Right cardiac atrium (tissue), 5 donors: ENCODE measurements around the gene ZBTB48. TPM values are rescaled to one million over a fixed set of nuclear protein-coding genes. Genes with fewer than 3 reads are reported as not detected.

ENCODE experiments used
- ATAC-seq, 2 donors: fragments of 200-7000 bp; cut with Tn5 transposase; one replicate each; pipeline versions ENCODE4 v1.8.0 to v1.9.1; 2020; ENCODE audit warnings: moderate library complexity in 2 of 2, mild to moderate bottlenecking in 1 of 2
- DNase-seq, 3 donors: peaks; one replicate each; pipeline ENCODE4 v3.0.0-alpha.2; 2020
- H3K27ac ChIP-seq: one replicate; pipeline ENCODE4 v1.5.1; 2013; ENCODE audit warnings: mild to moderate bottlenecking, low read length, control low read depth, moderate library complexity
- H3K27me3 ChIP-seq: one replicate; pipeline ENCODE4 v1.6.1; 2013; ENCODE audit not compliant: control insufficient read depth, insufficient read depth
- H3K4me1 ChIP-seq: one replicate; pipeline ENCODE4 v1.6.1; 2013; ENCODE audit warnings: low read length; ENCODE audit not compliant: control insufficient read depth, insufficient read depth
- H3K4me3 ChIP-seq: one replicate; pipeline ENCODE4 v1.5.1; 2013; ENCODE audit warnings: low read length, control low read depth
- H3K9me3 ChIP-seq: one replicate; pipeline ENCODE4 v1.6.1; 2013; ENCODE audit warnings: low read length; ENCODE audit not compliant: control insufficient read depth
- WGBS: extraction: QIAGEN DNeasy Blood & Tissue Kit; methylation state at CpG from one replicate; pipeline ENCODE4 v1.1.7; 2013; 5-methylcytosine and 5-hydroxymethylcytosine counted together
- intact Hi-C, 4 donors: fragments of 100-400 bp; cut with DNase I; formaldehyde crosslinking; loops; one replicate each; pipeline versions ENCODE4 v1.11.0 to v1.14.0; 2022 to 2023
- polyA plus RNA-seq: library from polyadenylated mRNA; stranded (reverse); fragments of 200-250 nt; gene quantifications from one replicate; pipeline ENCODE4 v1.2.3, GENCODE V29; 2013
- total RNA-seq, 4 donors: library from RNA; stranded (reverse); fragmentation: NEBNext Ultra II Directional; extraction: Animal tissue kit (Norgen Biotek cat#: 25700); gene quantifications; one replicate each; pipeline ENCODE4 v1.2.1, GENCODE V29; 2021
- donor health status: healthy with polysubstance abuse.
- donor health status: DM: no; HTN: yes; CAD: no.
- donor health status: DM: no; HTN: no; CAD: no.
- donor health status: DM: no; HTN: yes; CAD: no; lungs with severe emphysema.
- donor health status: DM: yes; HTN: yes; CAD: no.

The ZBTB48 gene
- total and polyA plus RNA-seq, 5 donors: 11.3 to 18.4 (median 14.7) TPM

DNA sequence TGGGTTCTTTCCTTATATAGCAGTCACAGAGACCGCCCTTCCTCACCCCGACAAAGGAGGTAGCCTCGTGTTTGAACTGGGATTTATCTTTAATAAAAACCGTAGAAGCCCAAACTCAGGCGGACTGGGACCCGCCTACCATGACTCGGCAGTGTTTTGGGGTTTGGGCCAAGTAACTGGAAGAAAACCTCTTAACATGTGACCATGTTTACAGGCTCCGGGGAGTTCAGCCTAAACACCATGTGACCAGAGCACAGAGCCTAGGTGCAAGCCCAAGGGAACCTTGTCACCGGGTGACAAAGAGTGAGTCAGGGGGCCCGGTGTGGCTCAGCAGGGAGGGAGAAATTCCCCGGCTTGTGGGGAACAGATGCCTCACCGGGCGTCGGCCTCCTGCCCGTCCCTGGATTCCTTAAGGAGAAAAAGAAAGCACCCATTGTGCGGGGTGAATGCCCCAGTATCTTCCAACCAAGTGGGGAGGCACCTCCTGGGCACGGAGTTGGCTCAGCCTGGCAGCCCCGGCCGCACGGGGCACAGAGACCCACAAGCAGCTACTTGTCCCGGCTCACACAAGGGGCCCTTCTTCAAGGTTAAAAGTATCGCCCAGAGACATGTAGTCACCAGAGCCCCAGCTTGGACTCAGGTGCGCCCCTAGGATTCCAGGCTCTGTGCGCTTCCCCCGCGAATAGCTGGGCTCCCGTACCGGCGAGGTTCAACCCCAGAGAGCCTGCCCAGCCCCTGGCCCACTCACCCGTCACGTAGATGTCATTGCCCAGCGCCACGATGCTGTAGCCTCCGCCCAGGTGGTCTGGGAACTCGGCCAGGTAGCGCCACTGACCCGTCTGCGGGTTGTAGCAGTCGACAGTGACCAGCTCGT lies 21.5 kb downstream of the ZBTB48 start:
- DNase-seq: peak; percentile 75 to 87 (median 87)
- WGBS: under 1% methylated on average over 40 of the region's 40 CpGs
- Histone ChIP-seq H3K9me3 (no peaks in the 10 kb centered on the region), H3K4me3 (peak overlapping the region; percentile 73), H3K27me3 (no peaks in the 10 kb centered on the region), H3K4me1 (peaks cover 21% of the 10 kb centered on the region), H3K27ac (peak overlapping the region; percentile 92)
- intact Hi-C loops: loop anchor here in 1 of 4 donors (2.0 kb wide), 1 partner anchor 26 kb away; no protein-coding TSS in a partner anchor
- ATAC-seq: peak; percentile 40 to 47

DNA sequence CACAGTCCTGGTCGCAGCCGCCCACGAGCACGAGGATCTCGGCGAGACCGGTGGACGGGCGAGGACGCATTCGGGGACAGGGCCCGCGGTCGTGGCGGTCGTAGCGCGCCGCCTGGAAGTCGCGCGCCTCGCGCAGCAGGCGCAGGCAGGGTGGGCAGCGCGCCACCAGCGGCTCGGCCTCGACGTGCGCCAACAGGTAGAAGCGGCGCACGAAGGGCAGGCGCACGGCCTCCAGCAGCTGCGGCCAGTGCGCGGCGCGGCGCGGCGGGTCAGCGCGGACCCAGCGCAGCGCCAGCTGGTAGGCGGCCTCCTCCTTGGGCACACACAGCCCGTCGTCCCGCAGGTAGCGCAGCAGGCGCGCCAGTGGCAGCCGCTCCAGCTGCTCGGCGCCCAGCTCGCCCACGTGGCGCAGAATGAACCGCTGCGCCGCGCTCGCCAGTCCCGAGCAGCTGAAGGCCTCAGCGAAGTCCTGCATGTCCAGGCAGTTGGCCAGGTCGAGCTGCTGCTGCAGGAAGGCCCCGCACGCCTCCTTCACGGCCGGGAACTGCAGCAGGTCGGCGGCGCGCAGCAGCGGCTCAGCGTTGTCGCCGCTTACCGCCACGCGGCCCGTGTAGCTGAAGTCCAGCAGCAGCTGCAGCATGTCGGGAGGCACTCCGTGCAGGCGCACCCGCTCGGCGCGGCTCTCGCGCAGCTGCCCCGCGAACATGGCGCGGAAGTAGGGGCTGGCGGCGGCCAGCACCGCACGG lies 22.3 kb downstream of the ZBTB48 start:
- under 1% methylated on average over 103 of the region's 103 CpGs for WGBS
- Histone ChIP-seq H3K9me3 (no peaks in the 10 kb centered on the region), H3K27ac (peak overlapping the region; percentile 92), H3K4me3 (peak overlapping the region; percentile 73), H3K27me3 (no peaks in the 10 kb centered on the region), H3K4me1 (peaks cover 15% of the 10 kb centered on the region)
- ATAC-seq (peak; percentile 0 to 24), DNase-seq (peak; percentile 67 to 84 (median 84))
- intact Hi-C loops: loop anchor here in 1 of 4 donors (2.0 kb wide), 1 partner anchor 25 kb away; no protein-coding TSS in a partner anchor

DNA sequence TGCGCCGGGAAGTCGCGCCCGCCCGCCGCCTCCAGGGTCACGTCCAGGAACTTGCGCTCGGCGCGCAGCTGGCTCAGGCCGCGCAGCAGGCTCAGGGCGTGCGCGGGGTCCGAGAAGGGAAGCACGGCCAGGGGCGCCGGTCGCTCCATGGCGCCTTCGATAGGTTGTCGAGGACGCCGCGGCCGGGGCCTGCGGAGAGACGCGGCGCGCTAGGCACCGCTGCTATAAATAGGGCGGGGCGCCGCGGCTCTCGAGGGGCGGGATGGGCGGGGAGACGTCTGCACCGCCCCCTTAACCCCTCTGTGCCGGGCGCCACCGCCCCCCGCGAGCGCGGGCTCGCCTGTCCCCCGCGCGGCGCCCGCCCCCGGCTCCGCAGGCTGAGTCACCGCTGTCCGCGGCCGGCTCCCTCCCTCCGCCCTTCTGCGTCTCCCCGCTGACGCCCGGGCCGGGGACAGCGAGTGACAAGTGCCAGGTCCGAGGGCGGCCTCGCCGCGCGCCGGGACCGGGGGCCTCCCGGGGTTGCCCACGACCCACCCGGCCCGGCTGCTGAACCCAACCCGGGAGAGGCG lies 23.0 kb downstream of the ZBTB48 start, which contains the start of gene KLHL21:
TSS of gene KLHL21 (minus strand) at position 201 of the 569 bp plus-strand sequence. CDS start at position 149, 52 bp downstream.
- intact Hi-C loops: no loop called here
- DNase-seq (peak; percentile 93 to 97 (median 96)), ATAC-seq (peak; percentile 86 to 87)
- WGBS: under 1% methylated on average over 84 of the region's 84 CpGs
- Histone ChIP-seq H3K4me1 (peaks cover 12% of the 10 kb centered on the region), H3K4me3 (peak within 1 kb of the TSS; percentile 73), H3K9me3 (no peaks in the 10 kb centered on the region), H3K27me3 (no peaks in the 10 kb centered on the region), H3K27ac (peak within 1 kb of the TSS; percentile 94)

GRCh38 chr1:6603238-6603914 lies 23.6 kb downstream of the ZBTB48 start:
- intact Hi-C loops: no loop called here
- H3K4me1 ChIP-seq: peaks cover 11% of the 10 kb centered on the region

DNA sequence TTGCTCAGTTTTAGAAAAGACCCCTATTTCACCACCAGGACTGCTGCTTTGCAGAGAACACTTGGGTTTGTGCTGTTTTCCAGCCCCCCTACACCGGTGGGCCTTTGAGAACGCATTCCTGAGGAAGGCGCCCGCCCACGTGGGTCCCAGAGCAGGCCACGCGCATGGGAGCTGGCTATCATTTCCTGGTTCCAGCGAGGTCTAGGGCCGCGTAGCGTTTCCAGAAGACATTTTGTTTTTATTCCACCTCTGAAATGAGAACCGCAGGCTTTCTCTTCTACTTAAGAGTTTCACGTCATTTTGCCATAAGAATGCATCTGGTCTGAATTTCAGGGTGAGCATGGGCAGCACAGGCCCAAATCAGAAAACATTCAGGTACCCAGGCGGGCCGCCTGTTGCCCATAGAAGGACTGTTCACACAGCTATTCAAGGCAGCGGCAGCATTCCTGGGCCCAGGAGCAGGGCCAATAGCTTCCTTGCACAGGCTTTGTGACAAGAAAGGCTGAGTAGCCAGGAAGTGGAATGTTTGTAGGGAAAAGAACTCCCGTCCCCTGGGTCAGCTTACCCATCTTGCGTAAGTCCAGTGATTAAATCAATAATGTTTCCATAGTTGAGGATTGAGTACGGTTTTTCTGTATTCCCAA lies 24.2 kb downstream of the ZBTB48 start:
- intact Hi-C loops: no loop called here
- DNase-seq: peak; percentile 87 to 94 (median 91)
- Histone ChIP-seq H3K9me3 (no peaks in the 10 kb centered on the region), H3K27me3 (no peaks in the 10 kb centered on the region), H3K27ac (peak overlapping the region; percentile 94), H3K4me3 (peak overlapping the region; percentile 73), H3K4me1 (peaks cover 11% of the 10 kb centered on the region)
- WGBS: 10% methylated on average over 19 of the region's 19 CpGs
- ATAC-seq: peak; percentile 46 to 56

More at GRCh38 chr1:6603238-6603914, 23.6 kb downstream of the ZBTB48 start:
- Histone ChIP-seq H3K27me3 (no peaks in the 10 kb centered on the region), H3K4me3 (peak overlapping the region; percentile 73), H3K9me3 (no peaks in the 10 kb centered on the region), H3K27ac (peak overlapping the region; percentile 94)
- DNase-seq: peak; percentile 78 to 87 (median 86)
- peak; percentile 39 to 62 for ATAC-seq
- under 1% methylated on average over 36 of the region's 36 CpGs for WGBS

GRCh38 chr1:6612641-6613360 lies 33.0 kb downstream of the ZBTB48 start:
- Histone ChIP-seq H3K9me3 (no peaks in the 10 kb centered on the region), H3K27me3 (no peaks in the 10 kb centered on the region), H3K4me3 (peak overlapping the region; percentile 99), H3K27ac (peak overlapping the region; percentile 98), H3K4me1 (no peaks in the 10 kb centered on the region)
- ATAC-seq: peak; percentile 65 to 69
- intact Hi-C loops: no loop called here
- peak in 2 of 3 donors; percentile 60 to 81 for DNase-seq
- under 1% methylated on average over 67 of the region's 67 CpGs for WGBS

DNA sequence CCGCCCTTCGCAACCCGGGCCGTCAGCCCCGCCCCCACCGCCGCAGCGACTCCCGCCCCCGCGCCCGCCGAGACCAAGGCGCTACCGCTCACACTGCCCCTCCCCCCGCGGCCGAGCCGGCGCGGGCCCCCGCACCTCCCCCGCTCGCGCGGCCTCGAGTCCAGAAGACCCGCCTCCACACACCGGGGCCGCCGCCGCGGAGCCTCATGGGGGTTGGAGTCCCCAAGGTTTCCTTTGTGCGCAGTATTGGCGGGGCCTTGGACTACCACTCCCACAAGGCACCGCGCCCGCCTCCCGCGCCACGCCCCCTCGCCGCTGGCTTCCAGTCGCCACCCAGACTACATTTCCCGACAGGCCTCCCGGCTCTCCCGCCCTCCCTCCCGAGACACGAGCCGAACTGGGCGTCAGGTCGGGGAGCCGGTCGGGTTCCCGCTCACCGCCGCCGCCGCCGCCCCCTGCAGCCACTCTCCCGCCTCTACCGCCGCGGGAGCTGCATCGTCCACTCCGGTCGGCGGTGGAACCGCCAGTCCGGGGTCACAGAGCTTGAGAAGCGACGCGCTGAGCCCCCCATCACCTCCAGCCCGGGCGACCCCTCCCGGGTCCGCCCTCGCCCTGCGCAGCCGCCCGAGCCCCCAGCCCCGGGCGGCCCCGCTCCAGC lies 33.7 kb downstream of the ZBTB48 start, which contains the start of gene PHF13:
TSS of gene PHF13 (plus strand) at position 371 of the 658 bp plus-strand sequence. CDS start 336 bp downstream, outside the sequence.
- peak within 1 kb of the TSS; percentile 99 for H3K4me3 ChIP-seq
- DNase-seq: peak; percentile 100
- peak within 1 kb of the TSS; percentile 98 for H3K27ac ChIP-seq
- WGBS: under 1% methylated on average over 84 of the region's 84 CpGs
- intact Hi-C loops: no loop called here
- peak; percentile 98 for ATAC-seq
- no peaks in the 10 kb centered on the region for H3K9me3 ChIP-seq
- no peaks in the 10 kb centered on the region for H3K27me3 ChIP-seq
- no peaks in the 10 kb centered on the region for H3K4me1 ChIP-seq

DNA sequence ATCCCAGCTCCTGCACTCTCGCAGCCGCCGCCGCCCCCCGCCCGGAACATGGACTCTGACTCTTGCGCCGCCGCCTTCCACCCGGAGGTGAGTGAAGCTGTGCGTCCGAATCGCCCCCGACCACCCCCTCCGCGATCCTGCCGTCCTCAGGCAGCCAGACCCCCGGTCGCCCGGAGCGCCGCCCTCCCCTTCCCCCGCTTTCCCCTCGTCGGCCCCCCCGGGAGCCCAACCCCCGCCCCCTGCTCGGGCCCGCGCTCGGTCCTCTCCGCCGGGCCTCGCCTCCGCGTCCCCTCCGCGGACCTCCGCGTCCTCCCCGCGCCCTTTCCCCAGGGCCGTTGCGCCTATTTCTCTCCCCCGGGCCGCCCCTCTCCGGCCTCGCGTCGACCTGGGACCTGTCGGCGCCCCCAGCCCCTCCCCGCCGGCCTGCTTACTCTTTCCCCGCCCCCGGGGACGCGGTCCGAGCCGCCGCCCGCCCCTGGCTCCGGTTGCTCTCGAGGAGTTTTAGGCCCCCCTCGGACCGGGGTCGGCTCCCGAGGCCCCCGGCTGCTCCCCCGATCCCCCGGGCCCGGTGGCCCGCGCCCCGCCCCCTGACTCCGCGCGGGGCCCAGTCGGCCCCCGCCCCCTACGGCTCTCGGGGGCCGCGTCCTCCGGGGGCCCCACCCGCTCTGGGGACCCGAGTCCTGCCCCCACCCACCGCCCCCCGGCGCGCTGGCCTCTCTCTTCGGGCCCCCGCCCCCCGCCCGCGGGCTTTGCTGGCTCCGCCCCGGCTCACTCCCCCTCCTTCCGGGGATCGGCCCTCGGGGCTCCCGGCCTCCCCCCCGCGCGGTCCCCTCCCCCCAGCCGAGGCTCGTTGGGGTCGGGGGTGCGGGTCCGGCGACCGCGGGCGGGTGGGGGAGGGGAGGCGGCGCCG lies 34.5 kb downstream of the ZBTB48 start:
- ATAC-seq: peak; percentile 0 to 9
- DNase-seq: peak; percentile 67 to 89 (median 87)
- H3K4me1 ChIP-seq: no peaks in the 10 kb centered on the region
- peak overlapping the region; percentile 95 for H3K27ac ChIP-seq
- intact Hi-C loops: no loop called here
- H3K9me3 ChIP-seq: no peaks in the 10 kb centered on the region
- H3K4me3 ChIP-seq: peak overlapping the region; percentile 99
- H3K27me3 ChIP-seq: no peaks in the 10 kb centered on the region
- 1% methylated on average over 117 of the region's 117 CpGs for WGBS
